Mucosa of descending colon (tissue), 3 donors: ENCODE measurements around the gene AHNAK2. TPM values are rescaled to one million over a fixed set of nuclear protein-coding genes. Genes with fewer than 3 reads are reported as not detected.
A peak's percentile ranks its signal among the peaks of the same experiment; 100 is the strongest.

Experiments
- ATAC-seq: fragments of 200-7000 bp; cut with Tn5 transposase; one replicate; pipeline ENCODE4 v1.9.1; 2020; ENCODE audit warnings: mild to moderate bottlenecking, moderate library complexity
- DNase-seq, 3 donors: peaks; one replicate each; pipeline ENCODE4 v3.0.0-alpha.2; 2020
- H3K36me3 ChIP-seq: fragments of 200-600 bp; one replicate; pipeline ENCODE4 v1.8.0; 2021; ENCODE audit warnings: low read depth, mild to moderate bottlenecking
- H3K4me1 ChIP-seq: fragments of 200-600 bp; one replicate; pipeline ENCODE4 v1.8.0; 2021; ENCODE audit warnings: low read depth, mild to moderate bottlenecking
- H3K4me3 ChIP-seq: fragments of 200-600 bp; one replicate; pipeline ENCODE4 v1.8.0; 2021; ENCODE audit warnings: mild to moderate bottlenecking
- H3K9me3 ChIP-seq: fragments of 200-600 bp; one replicate; pipeline ENCODE4 v1.8.0; 2021; ENCODE audit warnings: mild to moderate bottlenecking
- intact Hi-C, 2 donors: fragments of 100-400 bp; cut with DNase I in 1 of 2; cut with micrococcal nuclease in 1 of 2; formaldehyde crosslinking; loops; one replicate each; pipeline versions ENCODE4 v1.11.0 to v1.11.1; 2022; cut with DNase I, micrococcal nuclease
- total RNA-seq, 3 donors: library from RNA; stranded (reverse); fragmentation: NEBNext Ultra II Directional in 2 of 3; extraction: Animal tissue kit (Norgen Biotek cat#: 25700) in 2 of 3; gene quantifications; one replicate each; pipeline versions ENCODE4 v1.2.1 to v1.2.4, GENCODE V29; 2021 to 2023
- TF ChIP-seq, protein P1 (sequence below): fragments of 200-600 bp; IDR thresholded peaks from one replicate; pipeline ENCODE4 v1.8.0; 2022; ENCODE audit warnings: antibody characterized with exemption, mild to moderate bottlenecking
- donor health status: DM: no; HTN: no; CAD: no; lungs with moderate emphysema.
- donor health status: DM: no; HTN: no; CAD: no.
- donor health status: DM: no; HTN: yes; CAD: no.

Gene AHNAK2
- total RNA-seq, 3 donors from 2014 or later = 4.6 to 145 (median 20.3) TPM

DNA sequence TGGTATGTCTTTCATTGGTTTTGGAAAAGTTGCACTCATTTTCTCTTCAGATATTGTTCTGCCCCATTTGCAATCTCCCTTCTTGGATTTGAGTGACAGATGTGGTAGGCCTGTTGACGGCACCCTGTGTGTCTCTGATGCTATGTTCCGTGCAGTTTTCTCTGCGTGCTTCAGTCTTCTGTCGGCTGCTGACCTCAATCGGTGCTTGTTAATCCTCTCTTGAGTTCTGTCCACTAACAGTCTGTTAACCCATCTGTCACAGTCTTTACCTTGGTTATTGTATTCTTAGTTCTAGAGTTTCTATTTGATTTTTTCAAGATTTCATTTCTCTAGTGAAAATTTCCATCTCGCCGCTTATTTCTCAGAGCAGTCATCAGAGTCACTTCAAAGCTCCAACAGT is 74.2 kb downstream of the AHNAK2 start:
- H3K4me1 ChIP-seq = no peaks in the 10 kb centered on the region
- H3K9me3 ChIP-seq = no peaks in the 10 kb centered on the region
- no peak overlapping the region for H3K4me3 ChIP-seq
- H3K36me3 ChIP-seq = no peaks in the 10 kb centered on the region
- DNase-seq (no peak), ATAC-seq (no peak)
- intact Hi-C loops = no loop called here
- TF ChIP-seq, protein P1, sequence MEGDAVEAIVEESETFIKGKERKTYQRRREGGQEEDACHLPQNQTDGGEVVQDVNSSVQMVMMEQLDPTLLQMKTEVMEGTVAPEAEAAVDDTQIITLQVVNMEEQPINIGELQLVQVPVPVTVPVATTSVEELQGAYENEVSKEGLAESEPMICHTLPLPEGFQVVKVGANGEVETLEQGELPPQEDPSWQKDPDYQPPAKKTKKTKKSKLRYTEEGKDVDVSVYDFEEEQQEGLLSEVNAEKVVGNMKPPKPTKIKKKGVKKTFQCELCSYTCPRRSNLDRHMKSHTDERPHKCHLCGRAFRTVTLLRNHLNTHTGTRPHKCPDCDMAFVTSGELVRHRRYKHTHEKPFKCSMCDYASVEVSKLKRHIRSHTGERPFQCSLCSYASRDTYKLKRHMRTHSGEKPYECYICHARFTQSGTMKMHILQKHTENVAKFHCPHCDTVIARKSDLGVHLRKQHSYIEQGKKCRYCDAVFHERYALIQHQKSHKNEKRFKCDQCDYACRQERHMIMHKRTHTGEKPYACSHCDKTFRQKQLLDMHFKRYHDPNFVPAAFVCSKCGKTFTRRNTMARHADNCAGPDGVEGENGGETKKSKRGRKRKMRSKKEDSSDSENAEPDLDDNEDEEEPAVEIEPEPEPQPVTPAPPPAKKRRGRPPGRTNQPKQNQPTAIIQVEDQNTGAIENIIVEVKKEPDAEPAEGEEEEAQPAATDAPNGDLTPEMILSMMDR = no peak

DNA sequence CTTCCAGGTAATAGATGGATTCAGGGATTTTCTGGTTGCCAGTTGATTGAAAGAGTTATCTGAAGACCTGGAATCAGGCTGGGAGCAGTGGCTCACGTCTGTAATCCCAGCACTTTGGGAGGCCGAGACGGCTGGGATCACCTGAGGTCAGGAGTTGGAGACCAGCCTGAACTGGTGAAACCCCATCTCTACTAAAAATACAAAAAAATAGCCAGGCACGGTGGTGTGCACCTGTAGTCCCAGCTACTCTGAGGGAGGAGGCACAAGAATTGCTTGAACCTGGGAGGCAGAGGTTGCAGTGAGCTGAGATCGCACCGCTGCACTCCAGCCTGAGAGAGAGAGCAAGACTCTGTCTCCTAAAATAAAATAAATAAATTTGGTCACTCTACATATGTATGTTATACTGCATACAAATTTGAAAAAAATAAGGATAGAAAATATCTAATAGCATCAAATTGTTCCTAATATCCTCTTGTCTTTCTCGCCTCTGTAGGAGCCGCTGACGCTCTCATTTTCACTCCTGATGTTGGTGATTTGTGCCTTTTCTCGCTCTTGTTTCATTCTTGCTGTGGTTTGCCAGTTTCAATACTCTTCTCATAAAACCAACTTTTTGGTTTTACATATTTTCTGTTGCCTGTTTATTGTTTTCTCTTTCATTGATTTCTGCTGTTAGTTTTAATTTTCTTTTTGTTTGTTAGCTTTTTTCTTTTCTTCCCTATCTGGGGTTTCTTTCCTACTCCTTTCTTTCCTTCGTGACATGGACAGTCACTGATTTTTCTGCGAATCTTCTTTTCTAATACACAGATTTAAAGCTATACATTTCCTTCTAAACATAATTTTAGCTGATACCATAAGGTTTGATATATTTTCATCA is 77.3 kb downstream of the AHNAK2 start:
- Histone ChIP-seq H3K4me3 (no peak overlapping the region), H3K9me3 (no peaks in the 10 kb centered on the region), H3K36me3 (no peaks in the 10 kb centered on the region), H3K4me1 (no peaks in the 10 kb centered on the region)
- intact Hi-C loops = no loop called here
- TF ChIP-seq, protein P1 = no peak
- DNase-seq = no peak
- ATAC-seq = no peak

DNA sequence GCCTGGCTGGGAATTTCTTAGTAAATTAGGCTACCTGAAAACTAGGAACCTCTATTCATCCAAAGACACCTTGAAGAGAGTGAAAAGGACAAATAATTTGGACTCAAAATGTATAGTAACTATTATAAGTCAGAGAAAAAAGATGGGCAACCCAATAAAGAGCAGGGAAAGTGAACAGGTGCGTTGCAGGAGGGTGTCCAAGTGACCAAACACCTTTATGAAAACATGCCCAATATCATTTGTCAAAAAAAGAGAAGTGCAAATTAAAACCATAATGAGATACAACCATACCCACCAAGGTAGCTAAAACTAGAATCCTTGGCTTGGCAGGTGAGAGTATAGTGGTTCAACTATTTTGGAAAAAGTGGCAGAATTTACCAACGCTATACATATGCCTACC is 78.4 kb downstream of the AHNAK2 start:
- DNase-seq = no peak
- Histone ChIP-seq H3K4me3 (no peak overlapping the region), H3K9me3 (no peaks in the 10 kb centered on the region), H3K4me1 (no peaks in the 10 kb centered on the region), H3K36me3 (no peaks in the 10 kb centered on the region)
- ATAC-seq = no peak
- intact Hi-C loops = loop anchor here in 1 of 2 donors (5.0 kb wide), 1 partner anchor 148 kb away; no protein-coding TSS in a partner anchor
- TF ChIP-seq, protein P1 = no peak

DNA sequence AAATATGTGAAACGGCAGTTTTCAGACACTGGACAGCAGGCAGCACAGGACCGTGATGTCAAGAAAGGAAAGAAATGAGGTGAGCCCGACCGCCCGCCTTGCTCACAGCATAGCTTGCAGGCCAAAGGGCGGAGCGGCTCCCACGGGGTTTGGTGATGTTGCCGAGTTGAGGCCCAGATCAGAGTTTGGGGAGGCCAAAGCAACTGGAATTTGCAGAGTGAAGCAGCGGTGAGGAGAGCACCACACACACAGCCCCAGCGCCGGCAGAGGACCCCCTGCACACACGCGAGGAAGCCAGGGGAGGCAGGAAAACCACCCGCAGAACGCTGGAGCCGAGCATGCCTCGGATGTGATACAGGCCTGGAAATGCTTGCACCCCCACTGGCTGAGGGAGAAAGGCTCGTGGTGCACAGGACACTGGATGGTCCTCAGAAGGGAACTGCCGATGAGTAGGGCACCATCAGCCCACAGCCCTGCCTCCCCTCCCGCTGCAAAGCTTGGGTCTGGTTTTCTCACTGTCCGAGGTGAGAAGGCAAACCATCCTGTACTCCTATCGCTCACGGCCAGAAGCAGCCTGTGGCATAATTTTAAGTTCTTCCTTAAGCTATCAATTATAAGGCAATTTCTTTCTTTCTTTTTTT is 79.2 kb downstream of the AHNAK2 start:
- no peaks in the 10 kb centered on the region for H3K4me1 ChIP-seq
- H3K36me3 ChIP-seq = no peaks in the 10 kb centered on the region
- no peak overlapping the region for H3K4me3 ChIP-seq
- intact Hi-C loops = loop anchor here in 1 of 2 donors (5.0 kb wide), 1 partner anchor 148 kb away; no protein-coding TSS in a partner anchor
- TF ChIP-seq, protein P1 = no peak
- ATAC-seq (no peak), DNase-seq (peak in 1 of 3 donors; percentile 49)
- no peaks in the 10 kb centered on the region for H3K9me3 ChIP-seq

DNA sequence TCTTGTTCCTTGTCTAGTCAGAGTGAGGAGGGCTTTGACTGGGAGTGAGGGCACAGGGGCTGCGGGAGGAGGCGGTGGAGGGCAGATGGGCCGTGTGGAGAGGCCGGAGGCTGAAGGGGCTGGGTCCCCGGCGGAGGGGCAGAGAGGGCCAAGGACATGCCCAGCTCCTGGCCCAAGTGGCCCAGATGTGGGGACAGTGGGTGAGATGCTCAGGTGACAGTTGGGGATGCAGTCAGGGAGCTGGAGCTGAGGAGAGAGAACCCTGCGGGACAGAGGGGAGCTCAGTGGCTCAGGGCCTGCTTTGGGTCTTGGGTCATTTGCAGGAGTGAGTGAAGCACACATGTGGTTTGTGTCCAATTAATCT is 80.0 kb downstream of the AHNAK2 start:
- no peaks in the 10 kb centered on the region for H3K4me1 ChIP-seq
- no peaks in the 10 kb centered on the region for H3K36me3 ChIP-seq
- DNase-seq (no peak), ATAC-seq (no peak)
- intact Hi-C loops = loop anchor here in 1 of 2 donors (5.0 kb wide), 1 partner anchor 149 kb away; no protein-coding TSS in a partner anchor
- no peak overlapping the region for H3K4me3 ChIP-seq
- no peaks in the 10 kb centered on the region for H3K9me3 ChIP-seq
- TF ChIP-seq, protein P1 = no peak
